HepG2 (cell line): ENCODE measurements around the gene SF3B6. TPM values are rescaled to one million over a fixed set of nuclear protein-coding genes. Genes with fewer than 3 reads are reported as not detected.

Experiments
- ARID2 ChIP-seq: sonication (generic); formaldehyde crosslinking; IDR thresholded peaks from 2 replicates; pipeline ENCODE4 v1.8.1; 2022; ENCODE audit warnings: mild to moderate bottlenecking, missing genetic modification reagents, borderline replicate concordance
- GTF3A ChIP-seq: sonication (generic); formaldehyde crosslinking; conservative IDR thresholded peaks from 2 replicates; pipeline ENCODE4 v1.4.0; 2020; ENCODE audit warnings: mild to moderate bottlenecking, missing genetic modification reagents
- HNRNPH1 ChIP-seq: fragments of 200-400 bp; formaldehyde crosslinking; optimal IDR thresholded peaks from 2 replicates; pipeline ENCODE3; 2017; ENCODE audit warnings: mild to moderate bottlenecking, low read depth, low read length
- JDP2 ChIP-seq: sonication (generic); formaldehyde crosslinking; IDR thresholded peaks from 2 replicates; pipeline ENCODE4 v1.8.1; 2022; ENCODE audit warnings: missing genetic modification reagents, borderline replicate concordance
- NFE2L1 ChIP-seq: sonication (generic); formaldehyde crosslinking; IDR thresholded peaks from 2 replicates; pipeline ENCODE4 v1.4.0; 2020; ENCODE audit warnings: missing genetic modification reagents, mild to moderate bottlenecking, borderline replicate concordance
- RBAK ChIP-seq: sonication (generic); formaldehyde crosslinking; IDR thresholded peaks from 2 replicates; pipeline ENCODE4 v1.5.1; 2020; ENCODE audit warnings: mild to moderate bottlenecking, missing genetic modification reagents
- REL ChIP-seq: sonication (generic); formaldehyde crosslinking; conservative IDR thresholded peaks from 2 replicates; pipeline ENCODE4 v1.8.0; 2022; ENCODE audit warnings: mild to moderate bottlenecking, missing genetic modification reagents, moderate library complexity
- RXRA ChIP-seq: sonication (generic); formaldehyde crosslinking; IDR thresholded peaks from 2 replicates; pipeline ENCODE4 v1.5.1; 2020; ENCODE audit warnings: missing genetic modification reagents
- SAP130 ChIP-seq: IDR thresholded peaks from 2 replicates; pipeline ENCODE4 v1.6.1; 2016; ENCODE audit warnings: low read depth
- SIN3A ChIP-seq: IDR thresholded peaks from 2 replicates; pipeline ENCODE4 v1.6.1; 2011; ENCODE audit warnings: low read depth, mild to moderate bottlenecking, control low read depth, low read length, borderline replicate concordance
- SMAD3 ChIP-seq: sonication (generic); formaldehyde crosslinking; IDR thresholded peaks from 2 replicates; pipeline ENCODE4 v1.4.0; 2020; ENCODE audit warnings: missing genetic modification reagents
- ZNF10 ChIP-seq: sonication (generic); formaldehyde crosslinking; IDR thresholded peaks from 2 replicates; pipeline ENCODE4 v1.4.0; 2020; ENCODE audit warnings: mild to moderate bottlenecking, low read depth, missing genetic modification reagents, borderline replicate concordance
- ZNF121 ChIP-seq: sonication (generic); formaldehyde crosslinking; IDR thresholded peaks from 2 replicates; pipeline ENCODE4 v1.5.0; 2020; ENCODE audit warnings: mild to moderate bottlenecking, missing genetic modification reagents
- ZNF230 ChIP-seq: sonication (generic); formaldehyde crosslinking; IDR thresholded peaks from 2 replicates; pipeline ENCODE4 v1.4.0; 2020; ENCODE audit warnings: mild to moderate bottlenecking, missing genetic modification reagents
- ZNF296 ChIP-seq: sonication (generic); formaldehyde crosslinking; conservative IDR thresholded peaks from 2 replicates; pipeline ENCODE4 v1.5.0; 2020; ENCODE audit warnings: mild to moderate bottlenecking, missing genetic modification reagents
- ZNF329 ChIP-seq: sonication (generic); formaldehyde crosslinking; IDR thresholded peaks from 2 replicates; pipeline ENCODE4 v1.9.0; 2021; ENCODE audit warnings: low read depth, mild to moderate bottlenecking, missing genetic modification reagents
- ZNF33B ChIP-seq: sonication (generic); formaldehyde crosslinking; IDR thresholded peaks from 2 replicates; pipeline ENCODE4 v1.5.1; 2020; ENCODE audit warnings: mild to moderate bottlenecking, missing genetic modification reagents
- ZNF468 ChIP-seq: sonication (generic); formaldehyde crosslinking; IDR thresholded peaks from 2 replicates; pipeline ENCODE4 v1.8.0; 2022; ENCODE audit warnings: mild to moderate bottlenecking, moderate library complexity, missing genetic modification reagents
- ZNF776 ChIP-seq: sonication (generic); formaldehyde crosslinking; IDR thresholded peaks from 2 replicates; pipeline ENCODE4 v1.4.0; 2020; ENCODE audit warnings: mild to moderate bottlenecking, missing genetic modification reagents
- ZNF841 ChIP-seq: sonication (generic); formaldehyde crosslinking; IDR thresholded peaks from 2 replicates; pipeline ENCODE4 v1.8.1; 2023; ENCODE audit warnings: missing genetic modification reagents, borderline replicate concordance
- polyA plus RNA-seq, 8 experiments: library from polyadenylated mRNA; depleted of rRNA in 3 of 8; stranded (reverse) in 7 of 8; unstranded in 1 of 8; fragments of >200 nt; fragmentation: Illumina TruSeq in 4 of 8; extraction: Trizol in 4 of 8; gene quantifications; 2 replicates each; pipeline versions ENCODE4 v1.2.1 to v1.2.3, GENCODE V29; 2011 to 2016; ENCODE audit warnings: low read depth in 4 of 8, missing spikeins in 1 of 8, mixed read lengths in 1 of 8; ENCODE audit not compliant: insufficient read depth in 1 of 8
- total RNA-seq, 5 experiments: library from RNA; depleted of rRNA; stranded (reverse); fragments of >200 nt; fragmentation: Illumina TruSeq; extraction: Trizol; gene quantifications; 2 replicates each; pipeline ENCODE4 v1.2.3, GENCODE V29; 2016; ENCODE audit warnings: low read depth in 1 of 5
- TF ChIP-seq, protein P1 (sequence below), 2 experiments: fragments of 450-650 bp in 1 of 2; sonication (generic) in 1 of 2; formaldehyde crosslinking; IDR thresholded peaks; 2 replicates each; pipeline versions ENCODE4 v1.5.0 to v1.8.0; 2020 to 2022; ENCODE audit warnings: mild to moderate bottlenecking in 1 of 2, missing genetic modification reagents in 1 of 2
- TF ChIP-seq, protein P2 (sequence below): sonication (generic); formaldehyde crosslinking; IDR thresholded peaks from 2 replicates; pipeline ENCODE4 v1.5.1; 2020; ENCODE audit warnings: mild to moderate bottlenecking, missing genetic modification reagents
- TF ChIP-seq, protein P3 (sequence below): sonication (generic); formaldehyde crosslinking; IDR thresholded peaks from 2 replicates; pipeline ENCODE4 v1.4.0; 2020; ENCODE audit warnings: missing genetic modification reagents, mild to moderate bottlenecking, borderline replicate concordance

SF3B6 gene
- total and polyA plus RNA-seq, 2 of the 13 experiments (the other 11 are each of a cell fraction or from before 2014, with no cell fraction given), result 177 to 182 TPM

- TF ChIP-seq ZNF776 (CRISPR knock-in tag), result peak; percentile 29; the same call in 1 of the 2 replicates
- peak; percentile 73; the same call in 1 of the 2 replicates for TF ChIP-seq ZNF121 (CRISPR knock-in tag)
- peak; percentile 17; the same call in 1 of the 2 replicates for TF ChIP-seq ZNF230
- TF ChIP-seq, protein P1, sequence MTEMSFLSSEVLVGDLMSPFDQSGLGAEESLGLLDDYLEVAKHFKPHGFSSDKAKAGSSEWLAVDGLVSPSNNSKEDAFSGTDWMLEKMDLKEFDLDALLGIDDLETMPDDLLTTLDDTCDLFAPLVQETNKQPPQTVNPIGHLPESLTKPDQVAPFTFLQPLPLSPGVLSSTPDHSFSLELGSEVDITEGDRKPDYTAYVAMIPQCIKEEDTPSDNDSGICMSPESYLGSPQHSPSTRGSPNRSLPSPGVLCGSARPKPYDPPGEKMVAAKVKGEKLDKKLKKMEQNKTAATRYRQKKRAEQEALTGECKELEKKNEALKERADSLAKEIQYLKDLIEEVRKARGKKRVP (CRISPR knock-in tag; IDR thresholded peaks at IDR 0.05), result peak in 1 of 2 experiments; percentile 30; a peak in 1 of 4 replicates
- no peak for TF ChIP-seq ZNF10 (CRISPR knock-in tag)
- no peak; the same call in 1 of the 2 replicates for TF ChIP-seq GTF3A (CRISPR knock-in tag)
- TF ChIP-seq SIN3A, result no peak
- 0 out of 2 replicates have a peak, but pooled peaks have one; percentile 43 for TF ChIP-seq ZNF841 (CRISPR knock-in tag)
- peak; percentile 94; the same call in 1 of the 2 replicates for TF ChIP-seq RXRA (CRISPR knock-in tag)
- no peak for TF ChIP-seq ZNF468 (CRISPR knock-in tag)
- TF ChIP-seq, protein P2, sequence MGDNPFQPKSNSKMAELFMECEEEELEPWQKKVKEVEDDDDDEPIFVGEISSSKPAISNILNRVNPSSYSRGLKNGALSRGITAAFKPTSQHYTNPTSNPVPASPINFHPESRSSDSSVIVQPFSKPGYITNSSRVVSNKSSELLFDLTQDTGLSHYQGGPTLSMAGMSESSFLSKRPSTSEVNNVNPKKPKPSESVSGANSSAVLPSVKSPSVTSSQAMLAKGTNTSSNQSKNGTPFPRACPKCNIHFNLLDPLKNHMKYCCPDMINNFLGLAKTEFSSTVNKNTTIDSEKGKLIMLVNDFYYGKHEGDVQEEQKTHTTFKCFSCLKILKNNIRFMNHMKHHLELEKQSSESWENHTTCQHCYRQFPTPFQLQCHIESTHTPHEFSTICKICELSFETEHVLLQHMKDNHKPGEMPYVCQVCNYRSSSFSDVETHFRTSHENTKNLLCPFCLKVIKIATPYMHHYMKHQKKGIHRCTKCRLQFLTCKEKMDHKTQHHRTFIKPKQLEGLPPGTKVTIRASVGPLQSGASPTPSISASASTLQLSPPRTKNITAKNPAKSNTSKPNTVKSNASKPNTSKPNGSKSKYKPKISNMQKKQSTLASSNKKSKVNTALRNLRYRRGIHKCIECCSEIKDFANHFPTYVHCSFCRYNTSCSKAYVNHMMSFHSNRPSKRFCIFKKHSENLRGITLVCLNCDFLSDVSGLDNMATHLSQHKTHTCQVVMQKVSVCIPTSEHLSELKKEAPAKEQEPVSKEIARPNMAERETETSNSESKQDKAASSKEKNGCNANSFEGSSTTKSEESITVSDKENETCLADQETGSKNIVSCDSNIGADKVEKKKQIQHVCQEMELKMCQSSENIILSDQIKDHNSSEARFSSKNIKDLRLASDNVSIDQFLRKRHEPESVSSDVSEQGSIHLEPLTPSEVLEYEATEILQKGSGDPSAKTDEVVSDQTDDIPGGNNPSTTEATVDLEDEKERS (CRISPR knock-in tag), result no peak; the same call in 1 of the 2 replicates
- TF ChIP-seq RBAK, result no peak
- TF ChIP-seq REL, result peak; percentile 56; the same call in 1 of the 2 replicates
- no peak for TF ChIP-seq SMAD3
- TF ChIP-seq ZNF33B, result peak; percentile 85; the same call in 1 of the 2 replicates
- TF ChIP-seq HNRNPH1, result peak; percentile 85
- peak; percentile 61 for TF ChIP-seq SAP130 (CRISPR knock-in tag)
- peak; percentile 42; the same call in 1 of the 2 replicates for TF ChIP-seq ZNF296 (CRISPR knock-in tag)
- TF ChIP-seq, protein P3, sequence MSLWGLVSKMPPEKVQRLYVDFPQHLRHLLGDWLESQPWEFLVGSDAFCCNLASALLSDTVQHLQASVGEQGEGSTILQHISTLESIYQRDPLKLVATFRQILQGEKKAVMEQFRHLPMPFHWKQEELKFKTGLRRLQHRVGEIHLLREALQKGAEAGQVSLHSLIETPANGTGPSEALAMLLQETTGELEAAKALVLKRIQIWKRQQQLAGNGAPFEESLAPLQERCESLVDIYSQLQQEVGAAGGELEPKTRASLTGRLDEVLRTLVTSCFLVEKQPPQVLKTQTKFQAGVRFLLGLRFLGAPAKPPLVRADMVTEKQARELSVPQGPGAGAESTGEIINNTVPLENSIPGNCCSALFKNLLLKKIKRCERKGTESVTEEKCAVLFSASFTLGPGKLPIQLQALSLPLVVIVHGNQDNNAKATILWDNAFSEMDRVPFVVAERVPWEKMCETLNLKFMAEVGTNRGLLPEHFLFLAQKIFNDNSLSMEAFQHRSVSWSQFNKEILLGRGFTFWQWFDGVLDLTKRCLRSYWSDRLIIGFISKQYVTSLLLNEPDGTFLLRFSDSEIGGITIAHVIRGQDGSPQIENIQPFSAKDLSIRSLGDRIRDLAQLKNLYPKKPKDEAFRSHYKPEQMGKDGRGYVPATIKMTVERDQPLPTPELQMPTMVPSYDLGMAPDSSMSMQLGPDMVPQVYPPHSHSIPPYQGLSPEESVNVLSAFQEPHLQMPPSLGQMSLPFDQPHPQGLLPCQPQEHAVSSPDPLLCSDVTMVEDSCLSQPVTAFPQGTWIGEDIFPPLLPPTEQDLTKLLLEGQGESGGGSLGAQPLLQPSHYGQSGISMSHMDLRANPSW (CRISPR knock-in tag), result peak; percentile 68; the same call in 1 of the 2 replicates
- TF ChIP-seq ZNF329 (CRISPR knock-in tag), result peak; percentile 28; the same call in 1 of the 2 replicates
- TF ChIP-seq NFE2L1 (CRISPR knock-in tag), result no peak
- TF ChIP-seq JDP2 (CRISPR knock-in tag), result no peak
- peak; percentile 91 for TF ChIP-seq ARID2
These were observed 8.5 kb upstream of the SF3B6 start, which contains the start of gene TP53I3 (continued) for GRCh38 chr2:24084386-24085199.
